A204.1 (cell line): ENCODE measurements around the gene HAGH.

Experiments used
- FAIRE-seq: peaks from 2 replicates; lab custom pipeline; 2012; peaks lifted over from hg19 to GRCh38; lab: Jason Lieb, UNC

Gene HAGH

GRCh38 chr16:1786242-1787055 lies 40.2 kb downstream of the HAGH start:
- FAIRE-seq, result no peak

DNA sequence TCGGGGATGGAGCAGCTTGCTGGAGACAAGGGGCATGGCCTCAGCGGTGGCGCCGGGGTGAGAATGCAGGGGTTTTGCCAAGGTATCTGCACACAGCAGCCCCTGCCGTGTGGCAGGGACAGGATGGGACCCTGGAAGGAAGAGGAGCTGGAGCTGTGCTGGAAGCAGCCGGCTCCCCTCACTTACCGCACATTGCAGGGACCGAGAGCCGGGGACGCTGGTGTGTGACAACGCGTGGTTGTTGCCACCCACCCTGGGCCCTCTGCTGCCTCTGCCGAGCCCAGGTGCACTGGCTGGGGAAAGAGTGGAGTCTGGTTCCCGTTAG lies 40.8 kb downstream of the HAGH start:
- FAIRE-seq, result no peak

- no peak for FAIRE-seq
These were observed 41.4 kb downstream of the HAGH start for GRCh38 chr16:1784977-1785845.

DNA sequence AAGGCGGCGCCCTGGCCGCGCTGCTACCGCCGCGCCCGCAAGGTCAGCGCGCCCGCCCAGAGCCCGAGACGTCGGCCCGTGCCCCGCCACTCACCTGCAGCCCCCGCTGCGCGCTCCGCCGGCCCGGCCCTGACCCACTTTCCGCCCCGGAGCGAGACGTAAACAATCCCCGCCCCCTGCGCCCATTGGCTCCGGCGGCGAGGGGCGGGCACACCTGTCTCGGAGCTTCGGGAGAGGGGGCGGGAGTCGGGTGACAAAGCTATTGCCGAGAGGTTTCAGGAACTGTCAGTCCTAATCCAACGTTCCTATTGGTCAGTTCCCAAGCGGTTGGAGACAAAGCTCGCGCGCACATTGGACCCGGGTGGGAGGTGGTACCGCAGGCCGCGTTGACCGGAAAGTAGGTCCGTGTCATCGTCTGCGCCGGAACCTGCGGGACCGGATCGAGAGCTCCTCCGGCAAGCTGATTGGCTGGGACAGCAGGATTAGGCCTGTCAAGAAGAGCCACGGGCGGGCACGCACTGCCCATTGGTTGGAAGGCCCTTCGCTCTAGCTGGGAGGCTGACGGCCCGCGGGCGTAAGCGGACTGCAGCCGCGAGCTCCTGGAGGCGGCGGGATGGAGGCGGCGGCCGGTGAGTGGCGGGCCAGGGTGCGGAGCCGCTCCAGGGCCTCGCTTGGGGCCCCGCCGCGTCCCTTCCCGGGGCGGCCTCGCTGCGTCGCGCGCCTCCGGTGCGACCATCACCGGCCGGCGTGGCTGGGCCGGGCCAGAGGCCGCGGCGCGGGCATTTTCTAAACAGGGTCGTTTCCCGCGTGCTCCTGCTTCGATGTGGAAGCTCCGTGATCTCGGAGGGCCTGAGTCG lies 44.0 kb downstream of the HAGH start, which contains the start of the genes NUBP2 and SPSB3:
TSS of gene NUBP2 (plus strand) at position 553 of the 857 bp plus-strand sequence. CDS start at position 614, 61 bp downstream.
TSS of gene SPSB3 (minus strand) at position 164 of the 857 bp plus-strand sequence. CDS start 1,088 bp downstream, outside the sequence.
- peak; percentile 99 for FAIRE-seq

GRCh38 chr16:1781758-1782407 lies 44.7 kb downstream of the HAGH start:
- FAIRE-seq, result no peak

- FAIRE-seq, result no peak
These were observed 45.4 kb downstream of the HAGH start for GRCh38 chr16:1781254-1781653.

DNA sequence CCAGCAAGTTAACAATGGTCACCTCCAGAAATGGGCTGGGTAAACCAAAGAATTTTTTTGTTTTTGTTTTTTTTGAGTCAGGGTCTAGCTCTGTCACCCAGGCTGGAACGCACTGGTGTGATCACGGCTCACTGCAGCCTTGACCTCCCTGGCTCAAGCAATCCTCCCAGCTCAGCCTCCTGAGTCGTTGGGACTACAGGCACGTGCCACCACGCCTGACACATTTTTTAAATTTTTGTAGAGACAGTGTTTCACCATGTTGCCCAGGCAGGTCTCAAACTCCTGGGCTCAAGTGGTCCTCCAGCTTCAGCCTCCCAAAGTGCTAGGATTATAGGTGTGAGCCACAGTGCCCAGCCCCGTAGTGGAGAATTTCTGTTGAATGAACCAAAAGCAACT lies 46.0 kb downstream of the HAGH start:
- FAIRE-seq, result no peak

GRCh38 chr16:1779741-1780676 lies 46.6 kb downstream of the HAGH start:
- no peak for FAIRE-seq

DNA sequence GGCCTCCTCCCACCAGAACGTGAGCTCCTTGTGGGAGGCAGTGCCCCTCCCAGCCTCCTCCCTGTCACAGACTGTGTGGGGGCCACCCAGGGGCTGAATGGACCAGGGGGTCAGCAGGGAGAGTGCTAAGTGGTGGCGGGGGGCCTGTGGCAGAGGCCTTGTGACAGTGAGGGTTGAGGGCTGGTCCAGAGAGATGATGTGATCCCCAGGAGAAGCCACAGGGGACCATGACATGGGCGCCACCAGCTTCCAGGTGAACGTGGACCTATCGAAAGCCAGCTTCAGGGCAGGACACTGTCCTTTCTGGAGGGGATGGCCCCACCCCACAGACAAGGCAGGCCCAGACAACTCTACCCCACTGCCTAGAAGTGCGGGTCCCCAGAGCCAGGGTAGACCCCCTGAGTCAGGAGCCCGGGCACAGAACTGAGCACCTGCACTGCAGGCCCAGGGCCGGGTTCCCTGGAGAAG lies 47.4 kb downstream of the HAGH start:
- FAIRE-seq, result no peak

GRCh38 chr16:1778200-1779179 lies 48.1 kb downstream of the HAGH start:
- no peak for FAIRE-seq

DNA sequence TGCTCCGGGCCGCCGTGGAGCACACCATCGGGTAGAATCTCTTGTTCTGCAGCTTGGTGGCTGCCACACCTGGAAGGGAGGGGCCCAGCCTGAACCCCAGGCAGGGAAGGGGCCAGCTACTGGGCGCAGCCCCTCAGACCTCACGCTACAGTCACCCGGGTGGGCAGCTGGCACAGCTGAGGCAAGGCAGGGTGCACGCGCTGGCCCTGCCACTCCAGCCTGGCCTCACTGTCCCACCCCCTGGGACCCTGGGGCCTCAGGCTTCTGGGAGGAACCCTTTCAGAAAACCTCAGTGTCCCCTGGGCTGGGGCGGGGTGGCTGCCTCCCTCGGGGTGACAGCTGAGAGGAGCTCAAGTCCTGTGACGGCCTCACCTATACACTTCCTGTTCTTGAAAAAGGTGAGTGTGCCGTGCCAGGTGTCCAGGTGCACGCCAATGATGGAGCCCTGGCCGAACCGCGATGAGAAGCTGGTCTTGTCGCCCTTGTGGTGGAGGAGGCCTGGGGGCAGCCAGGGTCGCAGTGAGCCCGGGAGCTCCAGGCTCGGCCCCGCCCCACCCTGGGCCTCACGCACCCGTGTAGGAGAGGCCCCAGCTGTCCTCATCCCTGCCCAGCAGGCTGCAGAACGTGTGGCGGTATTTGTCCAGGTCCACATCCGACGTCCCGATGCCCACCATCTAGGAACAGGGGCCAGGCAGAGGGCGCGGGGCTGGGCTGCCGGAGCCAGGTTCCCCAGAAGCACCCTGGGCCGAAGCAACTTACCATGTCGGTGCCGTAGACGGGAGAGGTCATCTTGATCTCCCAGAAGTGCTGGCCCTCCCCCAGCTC lies 49.0 kb downstream of the HAGH start:
- FAIRE-seq, result no peak

GRCh38 chr16:1776991-1777374 lies 49.6 kb downstream of the HAGH start:
- no peak for FAIRE-seq

- FAIRE-seq, result no peak
These were observed 50.0 kb downstream of the HAGH start for GRCh38 chr16:1776672-1776955.

DNA sequence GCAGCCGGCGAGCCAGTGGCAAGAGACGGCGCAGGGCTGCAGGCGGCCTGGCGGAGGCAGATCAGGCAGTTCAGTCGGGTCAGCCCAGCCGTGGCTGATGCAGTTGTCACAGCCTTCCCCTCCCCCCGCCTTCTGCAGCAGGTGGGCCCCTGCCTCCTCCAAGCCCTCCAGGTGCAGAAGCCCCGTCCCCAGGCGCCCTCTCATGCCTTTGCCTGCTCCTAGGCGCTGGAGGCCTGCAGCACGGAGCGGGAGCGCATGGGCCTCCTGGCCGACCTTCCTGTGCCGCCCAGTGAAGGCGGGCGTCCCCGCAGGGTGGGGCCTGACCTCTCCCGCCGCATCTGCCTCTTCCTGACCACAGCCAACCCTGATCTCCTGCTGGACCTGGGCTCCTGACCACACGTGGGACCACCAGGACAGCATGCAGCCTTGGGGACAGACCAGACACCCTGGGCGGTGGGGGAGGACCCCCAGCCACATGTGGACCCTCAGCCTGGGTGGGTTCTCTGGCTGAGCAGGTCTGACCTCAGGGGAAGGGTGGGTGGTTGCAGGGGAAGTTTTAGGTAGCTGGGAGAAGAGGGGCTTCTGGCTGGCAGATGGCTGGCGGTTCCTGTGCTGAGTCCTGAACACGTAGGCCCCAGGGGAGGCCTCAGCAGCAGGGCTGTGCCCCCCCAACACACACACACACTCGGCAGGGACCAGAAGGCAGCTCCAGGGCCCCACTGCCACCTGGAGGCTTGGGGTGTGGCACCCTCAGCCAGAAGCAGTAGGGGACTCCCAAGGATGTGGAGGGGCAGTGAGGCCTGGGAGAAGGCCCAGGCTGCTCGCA lies 50.6 kb downstream of the HAGH start:
- FAIRE-seq, result no peak

GRCh38 chr16:1775006-1775845 lies 51.4 kb downstream of the HAGH start:
- FAIRE-seq, result no peak

- FAIRE-seq, result no peak
These were observed 52.2 kb downstream of the HAGH start for GRCh38 chr16:1774448-1774780.
